ENCODE data around the gene YWHAE. TPM values are rescaled to one million over a fixed set of nuclear protein-coding genes. Genes with fewer than 3 reads are reported as not detected.
A peak's percentile ranks its signal among the peaks of the same experiment; 100 is the strongest.
"Not testable (repeated sequence)": the region's sequence is repeated elsewhere in the genome, so short reads cannot be mapped to it uniquely, and the experiment has no call there.

The YWHAE gene
- 1,000 to 10,000 TPM; 1,001 to 1,161 (median 1,085) TPM for polyA plus RNA-seq (ENCODE audit: insufficient read length in 4 of 4)

- peak; percentile 90 to 98 (median 90) for DNase-seq (ENCODE audit: low read depth in 4 of 4, low spot score in 3 of 4)
These were observed at the start of gene YWHAE for GRCh38 chr17:1399679-1400512. Gene YWHAE, minus strand, starts transcription at chr17:1400222. Its CDS starts 112 bp downstream, at chr17:1400110.

- DNase-seq (ENCODE audit: low read depth in 4 of 4, low spot score in 3 of 4), result no peak
These were observed 49.5 kb upstream of the YWHAE start for GRCh38 chr17:1449412-1449967.

DNA sequence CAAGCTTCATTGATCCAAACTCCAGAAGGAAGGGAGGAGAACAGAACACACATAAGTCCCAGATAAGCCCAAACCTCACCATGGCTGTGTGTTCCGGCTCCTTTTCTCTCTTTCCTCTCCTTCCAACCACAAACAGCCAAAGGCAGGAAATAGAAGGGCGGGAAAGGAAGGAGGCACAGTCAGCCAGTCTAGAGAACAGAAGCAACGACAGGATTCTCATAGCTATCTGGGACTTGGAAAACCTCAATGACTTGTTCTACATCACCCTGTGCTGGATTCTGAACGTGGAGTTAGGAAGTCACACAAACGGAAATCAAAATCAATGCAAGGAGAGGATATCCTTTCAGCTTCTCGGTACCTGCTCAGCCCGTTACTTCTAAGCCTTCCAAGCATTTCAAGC, 47.0 kb upstream of the YWHAE start:
- DNase-seq (ENCODE audit: low read depth in 4 of 4, low spot score in 3 of 4), result no peak

DNA sequence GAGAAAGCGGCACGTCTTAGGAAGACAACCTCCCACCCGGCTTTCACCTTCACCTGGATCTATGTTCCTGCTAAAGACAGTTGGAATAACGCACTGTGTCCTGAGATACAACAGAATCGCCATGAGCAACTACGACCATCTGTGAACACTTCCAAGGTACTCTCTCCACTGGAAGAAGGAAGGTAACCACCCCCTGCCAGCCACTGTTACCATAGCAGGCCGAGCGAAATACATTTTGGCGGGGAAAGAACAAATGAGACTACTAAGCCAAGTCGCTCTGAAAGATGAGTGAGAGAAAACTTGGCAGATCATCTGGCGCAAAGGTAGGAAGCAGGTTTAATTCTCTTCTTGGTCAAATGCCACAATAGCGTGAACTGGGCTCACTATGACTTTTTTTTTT, 46.2 kb upstream of the YWHAE start:
- no peak for DNase-seq (ENCODE audit: low read depth in 4 of 4, low spot score in 3 of 4)

- DNase-seq (ENCODE audit: low read depth in 4 of 4, low spot score in 3 of 4), result not testable (repeated sequence)
These were observed 45.7 kb upstream of the YWHAE start for GRCh38 chr17:1445695-1446094.

DNA sequence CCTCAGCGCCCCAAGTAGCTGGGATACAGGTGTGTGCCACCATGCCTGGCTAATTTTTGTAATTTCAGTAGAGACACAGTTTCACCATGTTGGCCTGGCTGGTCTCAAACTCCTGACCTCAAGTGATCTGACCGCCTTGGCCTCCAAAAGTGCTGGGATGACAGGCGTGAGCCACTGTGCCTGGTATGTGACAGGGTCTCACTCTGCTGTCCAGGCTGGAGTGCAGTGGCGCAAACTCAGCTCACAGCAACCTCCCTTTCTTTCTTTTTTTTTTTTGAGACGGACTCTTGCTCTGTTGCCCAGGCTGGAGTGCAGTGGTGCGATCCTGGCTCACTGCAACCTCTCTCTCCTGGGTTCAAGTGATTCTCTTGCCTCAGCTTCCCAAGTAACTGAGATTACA, 42.7 kb upstream of the YWHAE start:
- not testable (repeated sequence) for DNase-seq (ENCODE audit: low read depth in 4 of 4, low spot score in 3 of 4)

- DNase-seq (ENCODE audit: low read depth in 4 of 4, low spot score in 3 of 4), result no peak
These were observed 42.2 kb upstream of the YWHAE start for GRCh38 chr17:1442187-1442586.

DNA sequence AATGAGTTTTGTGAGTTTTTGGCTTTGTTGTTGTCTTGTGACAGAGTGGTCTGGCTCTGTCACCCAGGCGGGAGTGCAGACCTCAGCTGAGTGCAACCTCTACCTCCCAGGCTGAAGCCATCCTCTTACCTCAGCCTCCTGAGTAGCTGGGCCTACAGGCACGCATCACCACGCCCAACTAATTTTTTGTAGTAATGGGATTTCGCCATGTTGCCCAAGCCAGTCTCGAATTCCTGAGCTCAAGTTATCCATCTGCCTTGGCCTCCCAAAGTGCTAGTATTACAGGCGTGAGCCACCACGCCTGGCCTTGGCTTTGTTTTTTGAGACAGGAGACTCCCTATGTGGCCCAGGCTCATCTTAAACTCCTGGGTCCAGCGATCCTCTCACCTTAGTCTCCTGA, 40.9 kb upstream of the YWHAE start:
- DNase-seq (ENCODE audit: low read depth in 4 of 4, low spot score in 3 of 4), result no peak

DNA sequence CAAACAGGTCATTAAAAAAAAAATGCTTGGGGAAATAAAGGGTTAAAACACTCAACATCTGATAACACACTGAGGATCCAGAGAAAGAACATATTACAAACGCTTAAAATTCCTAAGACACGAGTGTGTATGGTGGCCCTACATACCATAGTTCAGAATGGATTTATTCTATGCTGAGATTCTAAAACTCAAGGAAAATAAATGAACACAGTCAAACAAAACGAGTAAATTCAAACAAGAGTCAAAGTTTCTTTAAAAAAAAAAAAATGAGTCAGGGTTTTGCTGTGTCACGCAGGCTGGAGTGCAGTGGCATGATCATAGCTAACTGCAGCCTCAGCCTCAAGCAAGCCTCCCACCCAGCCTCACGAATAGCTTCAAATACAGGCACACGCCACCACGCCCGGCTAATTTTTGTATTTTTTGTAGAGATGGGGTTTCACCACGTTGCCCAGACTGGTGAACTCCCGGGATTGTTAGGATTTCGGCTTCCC, 38.6 kb upstream of the YWHAE start:
- no peak for DNase-seq (ENCODE audit: low read depth in 4 of 4, low spot score in 3 of 4)

GRCh38 chr17:1435326-1435725, 35.3 kb upstream of the YWHAE start:
- no peak for DNase-seq (ENCODE audit: low read depth in 4 of 4, low spot score in 3 of 4)

DNA sequence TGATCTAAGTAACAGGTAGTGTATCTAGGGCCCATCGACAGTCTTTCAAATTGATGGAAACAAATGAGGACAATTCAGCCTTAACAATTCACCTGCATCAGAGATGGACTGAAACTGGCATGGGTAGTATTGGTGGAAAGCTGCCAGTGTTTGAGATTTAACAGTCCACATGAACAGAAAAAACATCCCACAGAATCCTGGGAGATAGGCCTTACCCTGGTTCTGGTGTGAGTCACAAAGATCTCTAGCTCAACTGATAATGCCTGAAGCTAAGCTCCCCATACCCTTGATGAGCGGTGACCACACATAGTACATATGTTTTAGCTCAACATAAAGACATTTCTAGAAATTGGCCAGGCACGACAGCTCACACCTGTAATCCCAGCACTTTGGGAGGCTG, 34.1 kb upstream of the YWHAE start:
- DNase-seq (ENCODE audit: low read depth in 4 of 4, low spot score in 3 of 4), result no peak

GRCh38 chr17:1431631-1432104, 31.6 kb upstream of the YWHAE start:
- DNase-seq (ENCODE audit: low read depth in 4 of 4, low spot score in 3 of 4), result no peak

DNA sequence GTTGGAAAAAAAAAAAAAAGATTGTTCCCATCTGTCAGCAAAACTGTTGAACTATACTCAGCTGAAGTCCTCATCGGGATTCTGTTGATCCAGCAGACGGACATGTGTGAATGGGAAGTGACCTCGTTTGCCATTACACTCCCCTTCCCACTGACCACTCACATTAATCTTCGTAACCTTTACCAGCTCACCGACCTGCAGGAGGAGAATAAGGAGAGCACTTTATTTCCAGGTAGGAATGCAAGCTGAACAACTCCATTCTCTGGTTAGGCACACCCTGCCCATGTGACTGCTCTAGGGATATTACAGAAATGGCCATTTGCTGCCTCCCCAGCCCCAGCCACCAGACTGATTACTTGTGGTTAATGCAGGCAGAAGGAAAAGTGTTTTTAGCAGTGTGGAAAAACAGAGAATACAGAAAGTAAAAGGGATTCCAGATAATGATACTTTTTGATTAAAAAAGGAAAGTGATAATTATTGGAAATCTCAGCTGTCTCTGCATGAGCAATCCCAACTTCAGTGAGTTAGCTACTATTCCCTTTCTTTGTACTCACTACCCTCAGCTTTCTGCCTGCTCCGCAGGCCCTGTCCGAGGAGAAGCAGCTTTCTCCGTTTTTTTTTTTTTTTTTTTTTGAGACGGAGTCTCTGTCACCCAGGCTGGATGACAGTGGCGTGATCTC, 23.6 kb upstream of the YWHAE start:
- no peak for DNase-seq (ENCODE audit: low read depth in 4 of 4, low spot score in 3 of 4)

DNA sequence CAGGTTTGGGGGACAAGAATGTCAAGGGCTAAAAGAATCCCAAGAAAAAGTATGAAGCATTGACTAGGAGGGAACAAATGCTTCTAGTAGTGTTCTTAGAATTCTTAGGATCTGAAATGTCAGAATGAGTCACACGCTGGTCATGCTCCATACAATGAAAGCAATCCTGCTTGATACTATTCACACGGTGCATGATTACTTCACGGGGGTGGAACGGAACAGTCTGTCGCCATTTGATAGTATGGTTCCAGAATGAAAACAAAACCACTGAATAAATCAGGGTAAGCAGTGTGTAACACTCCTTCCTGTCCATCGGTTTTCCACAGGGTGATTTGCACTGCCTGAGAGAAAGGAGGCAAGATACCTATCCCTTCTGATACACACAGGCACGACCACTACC, 22.9 kb upstream of the YWHAE start:
- DNase-seq (ENCODE audit: low read depth in 4 of 4, low spot score in 3 of 4), result peak in 1 of 4 donors; percentile 51

DNA sequence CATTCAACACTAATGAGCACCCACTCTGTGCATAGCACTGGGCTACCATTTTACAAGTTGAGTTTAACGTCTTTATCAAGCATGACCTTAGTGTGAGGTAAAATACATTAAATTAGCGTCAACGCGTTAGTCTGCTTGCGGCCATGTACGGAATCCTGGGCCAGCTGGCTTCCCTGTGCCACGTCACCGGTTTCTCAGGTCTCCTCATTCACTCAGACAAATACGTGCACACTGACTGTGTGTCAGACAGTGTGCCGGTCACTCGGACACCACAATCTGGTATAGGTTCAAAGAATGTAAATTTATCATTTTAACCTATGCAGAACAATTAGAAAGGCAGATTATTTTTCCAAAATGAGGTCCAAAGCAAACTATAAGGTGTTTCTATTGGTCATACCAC, 21.4 kb upstream of the YWHAE start:
- no peak for DNase-seq (ENCODE audit: low read depth in 4 of 4, low spot score in 3 of 4)

DNA sequence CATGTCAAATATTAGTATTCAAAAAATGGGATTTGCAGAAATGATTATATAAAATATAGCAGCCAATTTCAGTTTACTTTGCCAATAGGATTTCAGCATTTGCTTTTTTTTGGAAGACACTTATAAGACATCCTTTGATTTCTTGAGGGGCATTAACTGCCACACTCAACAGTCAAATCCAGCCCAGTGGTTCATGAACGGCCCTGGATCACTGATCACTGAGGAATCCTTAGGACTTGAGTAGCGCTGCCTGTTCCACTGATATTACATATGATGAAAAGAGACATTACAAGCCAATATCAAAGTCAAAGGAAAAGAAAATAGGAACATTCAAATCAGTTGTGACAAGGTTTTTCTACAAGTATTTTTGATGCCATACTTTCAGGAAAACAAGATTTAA, 21.0 kb upstream of the YWHAE start:
- DNase-seq (ENCODE audit: low read depth in 4 of 4, low spot score in 3 of 4), result no peak

- no peak for DNase-seq (ENCODE audit: low read depth in 4 of 4, low spot score in 3 of 4)
These were observed 20.1 kb upstream of the YWHAE start for GRCh38 chr17:1420163-1420562.

- not testable (repeated sequence) for DNase-seq (ENCODE audit: low read depth in 4 of 4, low spot score in 3 of 4)
These were observed 18.5 kb upstream of the YWHAE start for GRCh38 chr17:1418476-1418875.

DNA sequence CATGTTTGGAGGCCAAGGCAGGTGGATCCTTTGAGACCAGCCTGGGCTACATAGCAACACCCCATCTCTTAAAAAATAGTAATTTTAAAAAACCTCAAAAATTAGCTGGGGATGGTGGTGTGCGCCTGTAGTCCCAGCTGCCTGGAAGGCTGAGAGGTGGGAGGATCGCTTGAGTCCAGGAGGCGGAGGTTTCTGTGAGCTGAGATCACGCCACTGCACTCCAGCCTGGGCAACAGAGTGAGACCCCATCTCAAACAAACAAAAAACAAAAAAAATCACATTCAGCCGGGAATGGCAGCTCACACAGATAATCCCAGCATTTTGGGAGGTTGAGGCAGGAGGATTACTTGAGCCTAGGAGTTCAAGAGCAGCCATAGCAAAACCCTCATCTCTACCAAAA, 16.4 kb upstream of the YWHAE start:
- DNase-seq (ENCODE audit: low read depth in 4 of 4, low spot score in 3 of 4), result no peak

DNA sequence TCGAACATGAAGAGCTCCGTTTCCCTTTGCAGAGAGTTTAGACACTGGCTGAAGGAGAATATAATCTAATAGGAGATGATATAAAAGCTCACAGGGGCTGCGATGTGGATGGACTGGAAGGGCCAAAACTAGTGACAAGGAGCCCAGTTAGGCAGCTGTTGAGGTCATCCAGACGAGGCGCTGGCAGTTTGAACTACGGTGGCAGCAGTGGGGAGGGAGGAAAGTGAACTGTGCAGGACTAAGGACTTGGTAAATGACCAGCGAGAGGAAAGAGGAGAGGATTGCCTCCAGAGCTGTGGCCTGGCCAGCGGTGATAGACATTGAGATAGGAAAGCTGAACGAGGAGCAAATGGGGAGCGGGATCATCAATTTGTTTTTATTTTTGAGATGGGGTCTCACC, 14.6 kb upstream of the YWHAE start:
- DNase-seq (ENCODE audit: low read depth in 4 of 4, low spot score in 3 of 4), result no peak

- DNase-seq (ENCODE audit: low read depth in 4 of 4, low spot score in 3 of 4), result no peak
These were observed 14.1 kb upstream of the YWHAE start for GRCh38 chr17:1414001-1414574.

Measured in right renal pelvis (tissue), 4 donors.